ENCODE measurements around the gene LDLRAD3.
"Not testable (repeated sequence)": the region's sequence is repeated elsewhere in the genome, so short reads cannot be mapped to it uniquely, and the experiment has no call there.

GRCh38 chr11:36045945-36046344 is 102.1 kb downstream of the LDLRAD3 start:
- not testable (repeated sequence) for TF ChIP-seq CTCF, POLR2A, POLR2AphosphoS5 (IDR thresholded peaks at IDR 0.05)

Data from prostate gland (tissue), 2 donors.